GM18519 (cell line): ENCODE data around the gene FHL2.
"Not testable (repeated sequence)": the region's sequence is repeated elsewhere in the genome, so short reads cannot be mapped to it uniquely, and the experiment has no call there.

ENCODE experiments used
- ATAC-seq: cut with Tn5 transposase; IDR thresholded peaks from one replicate; pipeline ENCODE4 v1.9.1; 2021; ENCODE audit warnings: mild to moderate bottlenecking, moderate library complexity; ENCODE audit not compliant: unreplicated experiment, low FRiP score

The FHL2 gene

DNA sequence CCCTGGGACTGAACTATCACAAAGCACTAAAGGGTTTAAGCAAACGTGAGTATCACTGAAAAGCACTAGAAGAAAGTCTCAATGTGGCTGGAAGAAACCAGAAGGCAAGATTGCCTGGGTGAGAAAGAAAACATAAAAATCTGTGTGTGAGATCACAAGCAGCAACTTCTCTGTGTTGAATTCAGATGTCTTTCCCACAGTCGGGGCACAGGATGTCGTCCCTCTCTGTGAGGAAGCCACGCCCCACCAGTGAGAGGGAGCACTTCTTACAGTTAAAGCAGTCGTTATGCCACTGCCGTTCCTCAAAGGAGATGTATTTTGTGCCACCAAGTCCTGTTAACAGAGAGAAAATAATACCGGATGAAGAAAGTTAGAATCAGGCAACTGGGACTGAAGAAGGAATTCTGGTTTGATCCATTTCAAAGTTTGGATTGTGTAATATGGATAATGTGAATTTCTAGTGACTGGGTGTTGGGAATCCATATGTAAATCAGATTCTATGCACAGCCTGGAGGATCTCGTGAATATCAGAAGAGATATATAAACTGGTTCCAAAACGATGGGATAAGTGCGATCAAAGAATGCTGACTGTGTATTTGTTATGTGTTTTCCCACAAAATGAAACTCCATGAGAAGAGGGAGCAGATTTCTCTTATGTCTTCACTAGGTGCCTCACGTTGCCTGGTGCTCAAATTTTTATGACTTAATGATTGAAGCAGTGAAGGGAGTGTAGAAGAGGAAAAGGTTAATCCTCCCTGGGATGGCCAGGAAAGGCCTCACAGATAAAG, 37.6 kb downstream of the FHL2 start:
- ATAC-seq = no peak

DNA sequence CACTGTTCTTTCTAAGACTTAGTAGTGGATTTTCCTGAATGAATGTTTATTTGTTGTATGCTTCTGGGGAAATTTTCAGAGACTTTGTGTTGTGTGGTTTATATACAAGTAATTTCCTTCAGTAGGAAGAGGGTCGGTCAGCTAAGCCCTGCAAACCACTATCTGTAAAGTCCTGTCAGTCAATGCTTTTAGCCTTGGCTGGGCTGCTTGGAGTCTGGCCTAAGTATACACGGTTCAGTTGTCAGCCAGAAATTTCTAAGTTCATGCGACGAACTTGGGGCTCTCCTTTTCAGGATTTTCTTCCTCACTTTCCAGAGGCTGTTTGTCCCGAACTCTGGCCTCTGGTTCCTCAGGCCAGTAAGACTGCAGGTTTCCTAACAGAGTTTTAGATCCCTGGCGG, 40.3 kb downstream of the FHL2 start:
- ATAC-seq = no peak

GRCh38 chr2:105357122-105357521, 41.7 kb downstream of the FHL2 start:
- no peak for ATAC-seq

- ATAC-seq = no peak
Observed at GRCh38 chr2:105344704-105345345, 54.0 kb downstream of the FHL2 start.

DNA sequence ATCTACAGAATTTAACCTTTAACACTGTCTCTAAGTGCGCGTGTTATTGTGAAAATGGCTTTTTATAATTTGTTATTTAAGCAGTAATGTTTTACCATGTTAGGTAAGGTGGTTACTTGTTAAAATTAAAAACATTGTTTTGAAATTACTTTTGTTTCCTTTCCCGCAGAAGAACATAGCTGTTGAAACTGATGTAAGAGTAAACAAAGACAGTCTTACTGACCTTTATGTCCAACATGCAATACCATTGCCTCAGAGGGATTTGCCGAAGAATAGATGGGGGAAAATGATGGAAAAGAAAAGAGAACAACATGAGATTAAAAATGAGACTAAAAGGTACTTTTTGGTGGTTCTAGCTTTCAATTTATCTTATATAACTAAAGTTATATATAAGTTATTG, 59.4 kb downstream of the FHL2 start:
- no peak for ATAC-seq

DNA sequence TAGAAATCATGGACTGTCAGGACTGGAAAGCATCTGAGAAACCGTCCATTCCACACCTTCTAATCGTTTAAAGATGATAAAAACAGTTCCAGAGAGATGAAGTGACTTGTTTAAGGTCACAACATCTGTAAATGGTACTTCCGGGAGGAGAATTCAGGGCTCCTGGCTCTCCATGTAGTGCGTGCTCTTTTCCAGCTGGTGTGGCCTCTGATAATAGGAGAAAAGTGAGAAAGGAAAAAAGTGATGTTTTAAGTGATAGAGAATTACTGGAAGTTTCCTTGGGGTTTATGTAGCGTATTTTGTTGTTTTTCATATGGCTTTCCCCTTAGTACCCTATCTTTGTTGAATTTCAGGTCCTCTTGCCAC, 60.8 kb downstream of the FHL2 start:
- ATAC-seq = peak; percentile 16

DNA sequence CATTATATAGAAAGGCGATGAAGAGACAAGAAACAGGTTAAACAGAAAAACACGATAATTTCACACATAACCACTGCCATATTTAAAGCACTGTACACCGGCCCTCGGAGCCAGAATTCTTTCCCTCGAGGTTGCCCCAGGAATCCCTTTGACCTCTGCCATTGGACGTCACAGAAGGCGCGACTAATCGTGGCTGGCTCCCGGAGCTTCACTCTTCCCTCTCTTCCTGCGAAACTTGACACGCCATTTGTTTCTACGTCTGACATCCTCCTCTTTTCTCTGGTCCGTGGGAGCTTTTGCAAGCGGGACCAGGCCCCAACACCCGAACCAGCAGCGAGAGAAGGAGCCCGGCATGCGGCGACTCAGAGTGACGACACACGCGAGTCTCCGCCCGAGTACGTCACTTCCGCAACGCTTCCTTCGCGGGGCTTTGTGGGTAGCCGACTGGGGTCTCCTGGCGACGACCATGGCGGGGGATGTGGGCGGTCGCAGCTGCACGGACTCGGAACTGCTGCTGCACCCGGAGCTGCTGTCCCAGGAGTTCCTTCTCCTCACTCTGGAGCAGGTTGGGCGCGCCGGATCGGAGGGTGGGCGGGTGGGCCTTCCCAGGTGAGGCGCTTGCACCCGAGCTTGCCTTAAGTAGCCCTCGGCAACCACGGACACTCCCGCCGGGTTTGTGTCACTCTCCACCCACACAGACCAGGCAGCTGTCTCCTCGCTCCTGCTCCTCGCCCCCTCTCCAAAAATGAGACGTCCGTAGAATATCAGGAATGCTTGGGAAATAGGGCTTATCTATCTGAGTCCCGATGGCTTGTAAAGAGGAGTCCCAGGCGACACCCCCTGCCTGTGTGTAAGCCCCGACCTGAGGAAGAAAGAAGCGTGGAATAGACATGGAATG, 61.5 kb downstream of the FHL2 start, which contains the start of gene C2orf49:
Gene C2orf49 (plus strand): TSS at position 419 of the 898 bp plus-strand sequence. CDS start 48 bp downstream, at position 467.
- peak; percentile 73 for ATAC-seq

- no peak for ATAC-seq
Observed at GRCh38 chr2:105336786-105337121, 62.1 kb downstream of the FHL2 start.

DNA sequence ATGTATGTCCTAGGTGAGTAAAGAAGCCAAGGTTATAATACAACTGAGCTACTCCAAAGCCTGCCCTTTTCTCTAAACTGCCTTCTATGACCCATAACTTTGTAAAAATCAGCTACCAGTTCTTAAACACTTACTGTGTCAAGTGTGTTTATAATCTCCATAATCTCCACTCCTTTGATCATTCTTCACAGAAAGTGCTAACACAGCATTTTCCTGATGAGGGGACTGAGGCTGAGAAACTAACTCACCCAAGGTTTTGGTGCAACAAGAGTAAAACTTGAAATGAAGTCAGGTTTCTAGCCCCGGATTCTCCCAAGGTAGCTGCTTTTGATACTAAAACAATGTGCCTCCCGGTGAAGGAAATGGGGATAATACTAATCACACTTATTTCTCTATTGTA, 63.4 kb downstream of the FHL2 start:
- no peak for ATAC-seq

DNA sequence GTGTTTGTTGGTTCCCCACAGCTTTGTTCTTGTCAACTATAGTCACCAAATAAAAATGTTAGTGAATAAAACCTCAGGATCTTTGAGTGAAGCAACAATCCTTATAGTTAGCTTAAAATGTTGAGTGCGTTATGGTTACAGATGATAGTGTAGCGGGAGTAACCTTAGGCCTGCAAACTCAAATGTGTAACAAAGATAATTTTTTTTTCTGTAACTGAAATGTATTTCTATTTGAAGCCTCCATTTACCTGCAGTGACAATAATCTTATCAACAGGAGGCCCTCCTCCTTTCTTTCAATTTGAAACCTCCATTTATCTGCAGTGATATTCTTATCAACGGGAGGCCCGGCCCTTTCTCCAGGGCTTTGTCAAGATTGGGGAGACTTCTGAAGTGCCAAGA, 64.6 kb downstream of the FHL2 start:
- no peak for ATAC-seq

DNA sequence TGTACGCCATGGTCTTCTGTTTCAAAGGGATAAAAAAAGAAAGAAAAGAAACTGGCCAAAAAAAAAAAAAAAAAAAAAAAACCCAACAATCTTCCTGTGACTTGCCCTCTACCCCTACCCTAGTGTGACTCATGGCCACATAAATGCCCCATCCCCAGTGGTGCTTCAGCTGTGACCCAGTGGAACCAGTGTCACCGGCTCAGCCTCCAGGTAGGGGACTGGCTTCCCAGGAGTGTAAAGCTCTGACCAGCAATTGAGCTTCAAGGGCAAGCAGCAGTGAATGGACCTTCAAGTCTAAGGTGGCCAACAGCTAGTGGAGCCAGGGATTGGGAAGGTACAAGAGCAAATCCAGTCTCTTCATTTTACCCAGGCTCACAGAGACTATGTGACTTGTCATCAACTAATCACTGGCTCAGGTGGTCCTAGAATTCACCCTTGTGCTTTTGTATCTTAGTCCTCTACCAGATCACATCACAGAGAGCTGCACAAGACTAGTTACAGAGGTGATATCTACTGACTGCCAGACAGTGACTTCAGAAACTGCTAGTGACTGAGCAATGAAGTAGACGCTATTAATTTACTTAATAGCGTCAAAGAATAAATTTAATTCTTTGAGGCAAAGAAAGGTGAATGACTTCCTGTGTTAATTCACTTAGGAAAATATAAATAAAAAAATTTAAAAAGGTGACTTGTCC, 68.0 kb downstream of the FHL2 start:
- ATAC-seq = no peak

DNA sequence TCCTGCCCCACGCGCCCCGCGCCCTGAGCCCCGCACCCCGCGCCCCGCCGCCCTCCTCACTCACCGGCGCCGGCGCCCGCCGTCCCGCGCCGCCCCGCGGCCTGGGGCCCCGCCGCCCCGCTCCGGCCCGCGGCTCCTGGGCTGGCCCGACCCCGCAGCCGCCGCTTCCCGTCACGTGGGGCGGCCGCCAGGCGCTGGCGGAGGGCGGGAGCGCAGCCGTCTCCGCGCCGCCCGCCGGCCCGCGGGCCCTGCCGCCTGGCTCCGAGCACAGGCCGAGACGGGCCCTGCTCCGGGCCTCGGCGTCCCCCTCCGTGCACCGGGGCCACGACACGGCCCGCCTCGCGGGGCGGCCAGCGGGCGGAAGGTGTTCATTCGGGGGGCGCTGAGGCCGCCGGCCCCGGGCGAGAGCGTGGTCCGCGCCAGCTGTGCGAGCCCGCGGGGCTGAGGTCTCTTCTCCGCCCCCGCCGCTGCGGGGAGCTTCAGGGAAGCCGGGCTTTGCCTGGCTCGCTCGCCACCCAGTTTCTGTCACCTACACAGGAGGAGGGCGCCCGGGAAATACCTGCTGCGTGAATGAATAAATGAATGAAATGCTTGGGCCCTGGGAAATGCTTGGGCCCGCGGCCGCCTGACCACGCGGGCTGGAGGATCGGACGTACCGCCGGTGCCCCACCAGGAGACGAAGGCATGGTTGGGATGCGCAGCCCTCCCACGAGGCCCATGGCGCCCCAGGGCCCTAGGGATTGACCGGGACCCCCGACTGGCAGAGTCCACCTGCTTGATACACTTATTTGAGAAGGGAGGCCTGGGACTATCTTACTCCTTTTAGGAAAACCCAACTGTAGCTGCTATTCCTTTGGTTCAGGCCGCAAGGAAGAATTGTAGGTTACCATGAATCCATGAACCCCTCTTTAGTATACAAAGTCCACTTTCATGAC, 69.0 kb downstream of the FHL2 start, which contains the start of gene TGFBRAP1:
Gene TGFBRAP1 (minus strand): TSS at position 175 of the 935 bp plus-strand sequence. CDS start 21,434 bp downstream, outside the sequence.
- ATAC-seq = peak; percentile 69

GRCh38 chr2:105329197-105329554, 69.7 kb downstream of the FHL2 start:
- ATAC-seq = no peak

GRCh38 chr2:105328281-105329196, 70.3 kb downstream of the FHL2 start:
- ATAC-seq = no peak

- ATAC-seq = no peak
Observed at GRCh38 chr2:105327690-105328089, 71.2 kb downstream of the FHL2 start.

- not testable (repeated sequence) for ATAC-seq
Observed at GRCh38 chr2:105327271-105327670, 71.6 kb downstream of the FHL2 start.

GRCh38 chr2:105325389-105325963, 73.4 kb downstream of the FHL2 start:
- no peak for ATAC-seq

GRCh38 chr2:105324732-105325131, 74.1 kb downstream of the FHL2 start:
- no peak for ATAC-seq
